GM19025 (cell line): ENCODE results near the gene SNTG2.

Experiments
- ATAC-seq: cut with Tn5 transposase; IDR thresholded peaks from one replicate; pipeline ENCODE4 v1.9.1; 2021; ENCODE audit warnings: mild to moderate bottlenecking, low read depth, moderate library complexity; ENCODE audit not compliant: unreplicated experiment

The SNTG2 gene

GRCh38 chr2:985317-985898 lies 34.8 kb downstream of the SNTG2 start:
- ATAC-seq = no peak

- ATAC-seq = no peak
Observed at GRCh38 chr2:987789-988188, 37.1 kb downstream of the SNTG2 start.

GRCh38 chr2:989781-990467 lies 39.3 kb downstream of the SNTG2 start:
- no peak for ATAC-seq

- no peak for ATAC-seq
Observed at GRCh38 chr2:990970-991369, 40.3 kb downstream of the SNTG2 start.

- ATAC-seq = no peak
Observed at GRCh38 chr2:1002350-1002749, 51.7 kb downstream of the SNTG2 start.

- ATAC-seq = no peak
Observed at GRCh38 chr2:1004398-1004797, 53.7 kb downstream of the SNTG2 start.

- ATAC-seq = no peak
Observed at GRCh38 chr2:1010415-1010930, 59.8 kb downstream of the SNTG2 start.

- no peak for ATAC-seq
Observed at GRCh38 chr2:1011006-1011405, 60.4 kb downstream of the SNTG2 start.

- no peak for ATAC-seq
Observed at GRCh38 chr2:1011985-1012384, 61.3 kb downstream of the SNTG2 start.

- ATAC-seq = no peak
Observed at GRCh38 chr2:1014802-1015201, 64.2 kb downstream of the SNTG2 start.

- no peak for ATAC-seq
Observed at GRCh38 chr2:1016500-1016899, 65.9 kb downstream of the SNTG2 start.

GRCh38 chr2:1017827-1018226 lies 67.2 kb downstream of the SNTG2 start:
- no peak for ATAC-seq

- ATAC-seq = no peak
Observed at GRCh38 chr2:1020206-1020605, 69.6 kb downstream of the SNTG2 start.

- no peak for ATAC-seq
Observed at GRCh38 chr2:1022178-1022577, 71.5 kb downstream of the SNTG2 start.

GRCh38 chr2:1024981-1025380 lies 74.3 kb downstream of the SNTG2 start:
- ATAC-seq = no peak

- ATAC-seq = no peak
Observed at GRCh38 chr2:1026141-1026540, 75.5 kb downstream of the SNTG2 start.

GRCh38 chr2:1028831-1029230 lies 78.2 kb downstream of the SNTG2 start:
- no peak for ATAC-seq

GRCh38 chr2:1032030-1032429 lies 81.4 kb downstream of the SNTG2 start:
- no peak for ATAC-seq

- no peak for ATAC-seq
Observed at GRCh38 chr2:1033069-1033468, 82.4 kb downstream of the SNTG2 start.

GRCh38 chr2:1037066-1037465 lies 86.4 kb downstream of the SNTG2 start:
- no peak for ATAC-seq

- ATAC-seq = no peak
Observed at GRCh38 chr2:1039549-1039948, 88.9 kb downstream of the SNTG2 start.
